Measurements from ENCODE around the gene VAMP5.

GRCh38 chr2:85550486-85550885 lies 33.7 kb upstream of the VAMP5 start:
- TF ChIP-seq EZH2phosphoT487 (IDR thresholded peaks at IDR 0.05; ENCODE audit: borderline replicate concordance, low read length), result no peak
- TF ChIP-seq CTCF (conservative IDR thresholded peaks at IDR 0.05; ENCODE audit: low read depth, low read length), result no peak
- TF ChIP-seq EZH2 (IDR thresholded peaks at IDR 0.05; ENCODE audit: low read length, unreplicated experiment), result no peak
